ENCODE results near the gene FANCF.

GRCh38 chr11:22597062-22597461 lies 28.6 kb downstream of the FANCF start:
- TF ChIP-seq CTCF (IDR thresholded peaks at IDR 0.05) (no peak), EZH2 (IDR thresholded peaks at IDR 0.05; ENCODE audit: borderline replicate concordance, insufficient read depth, low read depth, low read length, poor library complexity, severe bottlenecking) (no peak)

Data from B cell (primary cell).